ENCODE data around the gene AKNAD1. TPM values are rescaled to one million over a fixed set of nuclear protein-coding genes. Genes with fewer than 3 reads are reported as not detected.

Gene AKNAD1
- total RNA-seq, 1 donor = 0.86 TPM

- no peak overlapping the region for H3K4me3 ChIP-seq (ENCODE audit: low read depth, low read length)
- peak; percentile 20 for DNase-seq (ENCODE audit: low read depth)
- no peak for TF ChIP-seq CTCF (IDR thresholded peaks at IDR 0.05; ENCODE audit: insufficient read depth, low read depth, low read length)
Observed at GRCh38 chr1:108852221-108852975, 4.5 kb downstream of the AKNAD1 start.

- no peak for DNase-seq (ENCODE audit: low read depth)
- TF ChIP-seq CTCF (IDR thresholded peaks at IDR 0.05; ENCODE audit: insufficient read depth, low read depth, low read length) = no peak
- no peak overlapping the region for H3K4me3 ChIP-seq (ENCODE audit: low read depth, low read length)
Observed at GRCh38 chr1:108851567-108851966, 5.3 kb downstream of the AKNAD1 start.

- DNase-seq (ENCODE audit: low read depth) = no peak
- TF ChIP-seq CTCF (IDR thresholded peaks at IDR 0.05; ENCODE audit: insufficient read depth, low read depth, low read length) = no peak
- H3K4me3 ChIP-seq (ENCODE audit: low read depth, low read length) = no peak overlapping the region
Observed at GRCh38 chr1:108850929-108851328, 6.0 kb downstream of the AKNAD1 start.

- no peak for DNase-seq (ENCODE audit: low read depth)
- TF ChIP-seq CTCF (IDR thresholded peaks at IDR 0.05; ENCODE audit: insufficient read depth, low read depth, low read length) = no peak
Observed at GRCh38 chr1:108848806-108849205, 8.1 kb downstream of the AKNAD1 start.

GRCh38 chr1:108847494-108847893 is 9.4 kb downstream of the AKNAD1 start:
- no peak for DNase-seq (ENCODE audit: low read depth)
- TF ChIP-seq CTCF (IDR thresholded peaks at IDR 0.05; ENCODE audit: insufficient read depth, low read depth, low read length) = no peak

More at GRCh38 chr1:108848806-108849205, 8.1 kb downstream of the AKNAD1 start:
- no peak overlapping the region for H3K4me3 ChIP-seq (ENCODE audit: low read depth, low read length)

GRCh38 chr1:108845991-108846390 is 10.9 kb downstream of the AKNAD1 start:
- DNase-seq (ENCODE audit: low read depth) = no peak
- no peak overlapping the region for H3K4me3 ChIP-seq (ENCODE audit: low read depth, low read length)
- TF ChIP-seq CTCF (IDR thresholded peaks at IDR 0.05; ENCODE audit: insufficient read depth, low read depth, low read length) = no peak

More at GRCh38 chr1:108847494-108847893, 9.4 kb downstream of the AKNAD1 start:
- H3K4me3 ChIP-seq (ENCODE audit: low read depth, low read length) = no peak overlapping the region

- H3K4me3 ChIP-seq (ENCODE audit: low read depth, low read length) = no peak overlapping the region
- DNase-seq (ENCODE audit: low read depth) = no peak
- TF ChIP-seq CTCF (IDR thresholded peaks at IDR 0.05; ENCODE audit: insufficient read depth, low read depth, low read length) = no peak
Observed at GRCh38 chr1:108845446-108845845, 11.4 kb downstream of the AKNAD1 start.
